ENCODE measurements around the gene STAP1. TPM values are rescaled to one million over a fixed set of nuclear protein-coding genes. Genes with fewer than 3 reads are reported as not detected.
"Not testable (repeated sequence)": the region's sequence is repeated elsewhere in the genome, so short reads cannot be mapped to it uniquely, and the experiment has no call there.

Gene STAP1
- total RNA-seq, 3 donors from 2014 or later = 1.3 to 3.7 (median 2.7) TPM

GRCh38 chr4:67615119-67615518, 56.6 kb downstream of the STAP1 start:
- ATAC-seq (no peak), DNase-seq (no peak)
- Mint-ChIP-seq H3K4me3 (no peak overlapping the region), H3K36me3 (ENCODE audit: insufficient read depth) (peaks cover 35% of the 10 kb centered on the region), H3K27me3 (ENCODE audit: low read depth) (no peaks in the 10 kb centered on the region), H3K4me1 (ENCODE audit: low read depth) (no peaks in the 10 kb centered on the region), H3K9me3 (peaks cover 17% of the 10 kb centered on the region)

GRCh38 chr4:67616478-67616877, 58.0 kb downstream of the STAP1 start:
- H3K4me1 Mint-ChIP-seq (ENCODE audit: low read depth) = no peaks in the 10 kb centered on the region
- H3K4me3 Mint-ChIP-seq = no peak overlapping the region
- ATAC-seq = no peak
- H3K27me3 Mint-ChIP-seq (ENCODE audit: low read depth) = no peaks in the 10 kb centered on the region
- DNase-seq = no peak
- H3K9me3 Mint-ChIP-seq = peaks cover 16% of the 10 kb centered on the region
- peaks cover 46% of the 10 kb centered on the region for H3K36me3 Mint-ChIP-seq (ENCODE audit: insufficient read depth)

- no peaks in the 10 kb centered on the region for H3K4me1 Mint-ChIP-seq (ENCODE audit: low read depth)
- no peak for ATAC-seq
- H3K27me3 Mint-ChIP-seq (ENCODE audit: low read depth) = no peaks in the 10 kb centered on the region
- H3K36me3 Mint-ChIP-seq (ENCODE audit: insufficient read depth) = peaks cover 32% of the 10 kb centered on the region
- DNase-seq = no peak
- no peaks in the 10 kb centered on the region for H3K9me3 Mint-ChIP-seq
- H3K4me3 Mint-ChIP-seq = no peak overlapping the region
Measured at GRCh38 chr4:67624939-67625338, 66.4 kb downstream of the STAP1 start.

GRCh38 chr4:67632492-67632891, 74.0 kb downstream of the STAP1 start:
- ATAC-seq (no peak), DNase-seq (no peak)
- Mint-ChIP-seq H3K36me3 (ENCODE audit: insufficient read depth) (peaks cover 25% of the 10 kb centered on the region), H3K4me1 (ENCODE audit: low read depth) (no peaks in the 10 kb centered on the region), H3K27me3 (ENCODE audit: low read depth) (no peaks in the 10 kb centered on the region), H3K9me3 (no peaks in the 10 kb centered on the region), H3K4me3 (no peak overlapping the region)

GRCh38 chr4:67634741-67635140, 76.2 kb downstream of the STAP1 start:
- no peaks in the 10 kb centered on the region for H3K4me1 Mint-ChIP-seq (ENCODE audit: low read depth)
- peaks cover 30% of the 10 kb centered on the region for H3K36me3 Mint-ChIP-seq (ENCODE audit: insufficient read depth)
- no peaks in the 10 kb centered on the region for H3K9me3 Mint-ChIP-seq
- no peak overlapping the region for H3K4me3 Mint-ChIP-seq
- DNase-seq = no peak
- ATAC-seq = no peak
- H3K27me3 Mint-ChIP-seq (ENCODE audit: low read depth) = no peaks in the 10 kb centered on the region

- ATAC-seq = no peak
- no peak for DNase-seq
- H3K4me1 Mint-ChIP-seq (ENCODE audit: low read depth) = no peaks in the 10 kb centered on the region
- peaks cover 30% of the 10 kb centered on the region for H3K36me3 Mint-ChIP-seq (ENCODE audit: insufficient read depth)
- no peaks in the 10 kb centered on the region for H3K9me3 Mint-ChIP-seq
- H3K27me3 Mint-ChIP-seq (ENCODE audit: low read depth) = no peaks in the 10 kb centered on the region
- H3K4me3 Mint-ChIP-seq = no peak overlapping the region
Measured at GRCh38 chr4:67635331-67635730, 76.8 kb downstream of the STAP1 start.

- H3K4me1 Mint-ChIP-seq (ENCODE audit: low read depth); H3K27me3 Mint-ChIP-seq (ENCODE audit: low read depth); H3K4me3 Mint-ChIP-seq; DNase-seq; H3K9me3 Mint-ChIP-seq; ATAC-seq: not testable (repeated sequence)
- peaks cover 30% of the 10 kb centered on the region for H3K36me3 Mint-ChIP-seq (ENCODE audit: insufficient read depth)
Measured at GRCh38 chr4:67636978-67637377, 78.5 kb downstream of the STAP1 start.

- Mint-ChIP-seq H3K4me3 (no peak overlapping the region), H3K36me3 (ENCODE audit: insufficient read depth) (peaks cover 32% of the 10 kb centered on the region), H3K27me3 (ENCODE audit: low read depth) (no peaks in the 10 kb centered on the region), H3K4me1 (ENCODE audit: low read depth) (no peaks in the 10 kb centered on the region), H3K9me3 (no peaks in the 10 kb centered on the region)
- no peak for ATAC-seq
- DNase-seq = no peak
Measured at GRCh38 chr4:67638136-67638535, 79.6 kb downstream of the STAP1 start.

GRCh38 chr4:67651536-67651935, 93.0 kb downstream of the STAP1 start:
- ATAC-seq (no peak), DNase-seq (no peak)
- peaks cover 2% of the 10 kb centered on the region for H3K4me1 Mint-ChIP-seq (ENCODE audit: low read depth)
- no peak overlapping the region for H3K4me3 Mint-ChIP-seq
- H3K27me3 Mint-ChIP-seq (ENCODE audit: low read depth) = no peaks in the 10 kb centered on the region
- peaks cover 45% of the 10 kb centered on the region for H3K36me3 Mint-ChIP-seq (ENCODE audit: insufficient read depth)
- peaks cover 9% of the 10 kb centered on the region for H3K9me3 Mint-ChIP-seq

Other genes with a start within 250 kb of the STAP1 start
- 10 to 100 TPM in 2 of 3 donors, 1 to 10 TPM in 1; 9.2 to 13.3 (median 10.2) TPM for gene CENPC, start 13.2 kb upstream of the STAP1 start, total RNA-seq
- gene UBA6, start 142.4 kb downstream of the STAP1 start, total RNA-seq = 10 to 100 TPM; 51.1 to 72.5 (median 63.6) TPM
- gene GNRHR, start 195.7 kb downstream of the STAP1 start, total RNA-seq = not detected